Nephron (organoid): ENCODE data around the gene SMTN.
A peak's percentile ranks its signal among the peaks of the same experiment; 100 is the strongest.

Source experiments
- H3K27ac Mint-ChIP-seq, 3 experiments: 2 replicates each; pipeline ENCODE4 v1.8.0; 2020; ENCODE audit warnings: mixed read lengths in 3 of 3, mild to moderate bottlenecking in 2 of 3, moderate library complexity in 1 of 3
- H3K27me3 Mint-ChIP-seq: 2 replicates; pipeline ENCODE4 v1.8.0; 2021; ENCODE audit warnings: low read depth, mild to moderate bottlenecking, moderate library complexity, mixed read lengths
- H3K36me3 Mint-ChIP-seq: 2 replicates; pipeline ENCODE4 v1.8.0; 2020; ENCODE audit warnings: low read depth, mixed read lengths
- H3K4me1 Mint-ChIP-seq: 2 replicates; pipeline ENCODE4 v1.8.0; 2020; ENCODE audit warnings: mixed read lengths
- H3K4me3 Mint-ChIP-seq, 3 experiments: 2 replicates each; pipeline ENCODE4 v1.8.0; 2020; ENCODE audit warnings: mild to moderate bottlenecking in 3 of 3, mixed read lengths in 3 of 3, moderate library complexity in 2 of 3
- H3K9me3 Mint-ChIP-seq: 2 replicates; pipeline ENCODE4 v1.8.0; 2020; ENCODE audit warnings: mixed read lengths
- CTCF ChIP-seq, 3 experiments: fragments of 200-600 bp; sonication (generic); IDR thresholded peaks; one replicate each; pipeline ENCODE4 v1.5.0; 2021; ENCODE audit warnings: antibody characterized with exemption in 3 of 3; ENCODE audit not compliant: unreplicated experiment in 3 of 3

Gene SMTN

GRCh38 chr22:31122532-31123291 is 41.6 kb downstream of the SMTN start, which contains the start of gene INPP5J:
Gene INPP5J, plus strand, starts transcription at chr22:31122966. Its CDS starts 49 bp downstream, at chr22:31123015.
- Mint-ChIP-seq H3K27me3 (peaks cover 11% of the 10 kb centered on the region), H3K4me1 (peaks cover 22% of the 10 kb centered on the region), H3K27ac (peak within 1 kb of the TSS in 1 of 3 experiments; percentile 66), H3K36me3 (no peaks in the 10 kb centered on the region), H3K4me3 (peak within 1 kb of the TSS; percentile 65 to 79 (median 78)), H3K9me3 (no peaks in the 10 kb centered on the region)
- no peak for TF ChIP-seq CTCF (IDR thresholded peaks at IDR 0.05; ENCODE audit: unreplicated experiment in 3 of 3)

DNA sequence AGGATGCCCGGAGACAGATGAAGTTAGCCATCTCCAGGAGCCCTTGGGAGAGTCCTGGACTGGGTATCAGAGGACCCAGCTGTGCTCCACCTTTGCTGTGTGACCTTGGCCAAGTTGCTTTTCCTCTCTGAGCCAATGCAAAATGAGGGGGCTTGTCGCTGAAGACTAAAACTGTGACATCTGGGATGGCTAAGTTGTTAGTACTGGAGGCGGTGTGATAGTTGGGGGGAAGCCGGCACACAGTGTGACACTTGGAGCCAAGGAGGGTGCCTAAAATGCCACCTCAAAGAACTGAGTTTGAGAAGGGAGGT is 42.1 kb downstream of the SMTN start:
- H3K4me3 Mint-ChIP-seq: peak overlapping the region; percentile 55 to 79 (median 78)
- H3K4me1 Mint-ChIP-seq: peaks cover 21% of the 10 kb centered on the region

DNA sequence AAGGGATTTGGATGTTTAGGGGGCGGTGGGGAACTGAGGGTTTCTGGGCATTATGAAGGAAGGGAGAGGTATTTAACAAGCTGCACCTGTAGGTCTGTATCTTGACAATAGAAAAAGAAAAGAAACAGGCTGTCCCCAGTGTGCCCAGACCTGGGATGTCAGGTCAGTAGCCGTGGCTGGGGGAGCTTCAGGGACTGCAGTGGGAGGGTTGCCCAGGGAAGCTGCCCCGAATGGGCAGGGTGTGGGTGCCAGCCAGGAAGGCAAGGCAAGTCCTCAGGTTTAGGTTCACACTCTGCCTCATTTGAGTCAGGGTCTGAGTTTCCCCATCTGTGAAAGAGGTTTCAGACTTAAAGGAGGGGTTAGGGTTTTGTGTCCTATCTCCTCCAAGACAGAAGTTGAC is 43.2 kb downstream of the SMTN start:
- no peaks in the 10 kb centered on the region for H3K9me3 Mint-ChIP-seq
- H3K4me1 Mint-ChIP-seq: peaks cover 11% of the 10 kb centered on the region
- TF ChIP-seq CTCF (IDR thresholded peaks at IDR 0.05; ENCODE audit: unreplicated experiment in 3 of 3): no peak
- no peak overlapping the region for H3K27ac Mint-ChIP-seq
- peaks cover 8% of the 10 kb centered on the region for H3K27me3 Mint-ChIP-seq
- H3K4me3 Mint-ChIP-seq: peak overlapping the region; percentile 3 to 35 (median 6)
- no peaks in the 10 kb centered on the region for H3K36me3 Mint-ChIP-seq

More for the DNA sequence above, 42.1 kb downstream of the SMTN start:
- H3K27me3 Mint-ChIP-seq: peaks cover 11% of the 10 kb centered on the region
- no peak for TF ChIP-seq CTCF (IDR thresholded peaks at IDR 0.05; ENCODE audit: unreplicated experiment in 3 of 3)
- no peaks in the 10 kb centered on the region for H3K36me3 Mint-ChIP-seq
- H3K27ac Mint-ChIP-seq: peak overlapping the region in 1 of 3 experiments; percentile 66
- H3K9me3 Mint-ChIP-seq: no peaks in the 10 kb centered on the region

DNA sequence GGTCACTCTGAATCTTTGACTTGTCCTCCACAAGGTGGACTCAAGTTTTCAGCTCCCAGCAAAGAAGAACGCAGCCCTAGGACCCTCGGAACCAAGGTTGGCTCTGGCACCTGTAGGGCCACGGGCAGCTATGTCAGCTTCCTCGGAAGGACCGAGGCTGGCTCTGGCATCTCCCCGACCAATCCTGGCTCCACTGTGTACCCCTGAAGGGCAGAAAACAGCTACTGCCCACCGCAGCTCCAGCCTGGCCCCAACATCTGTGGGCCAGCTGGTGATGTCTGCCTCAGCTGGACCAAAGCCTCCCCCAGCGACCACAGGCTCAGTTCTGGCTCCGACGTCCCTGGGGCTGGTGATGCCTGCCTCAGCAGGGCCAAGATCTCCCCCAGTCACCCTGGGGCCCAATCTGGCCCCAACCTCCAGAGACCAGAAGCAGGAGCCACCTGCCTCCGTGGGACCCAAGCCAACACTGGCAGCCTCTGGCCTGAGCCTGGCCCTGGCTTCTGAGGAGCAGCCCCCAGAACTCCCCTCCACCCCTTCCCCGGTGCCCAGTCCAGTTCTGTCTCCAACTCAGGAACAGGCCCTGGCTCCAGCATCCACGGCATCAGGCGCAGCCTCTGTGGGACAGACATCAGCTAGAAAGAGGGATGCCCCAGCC is 43.8 kb downstream of the SMTN start:
- H3K27me3 Mint-ChIP-seq: peaks cover 8% of the 10 kb centered on the region
- no peaks in the 10 kb centered on the region for H3K9me3 Mint-ChIP-seq
- no peak overlapping the region for H3K27ac Mint-ChIP-seq
- TF ChIP-seq CTCF (IDR thresholded peaks at IDR 0.05; ENCODE audit: unreplicated experiment in 3 of 3): no peak
- peaks cover 7% of the 10 kb centered on the region for H3K4me1 Mint-ChIP-seq
- no peak overlapping the region for H3K4me3 Mint-ChIP-seq
- no peaks in the 10 kb centered on the region for H3K36me3 Mint-ChIP-seq

GRCh38 chr22:31125521-31126117 is 44.5 kb downstream of the SMTN start:
- H3K36me3 Mint-ChIP-seq: no peaks in the 10 kb centered on the region
- H3K4me1 Mint-ChIP-seq: no peaks in the 10 kb centered on the region
- H3K4me3 Mint-ChIP-seq: no peak overlapping the region
- no peaks in the 10 kb centered on the region for H3K9me3 Mint-ChIP-seq
- peaks cover 8% of the 10 kb centered on the region for H3K27me3 Mint-ChIP-seq
- H3K27ac Mint-ChIP-seq: no peak overlapping the region
- TF ChIP-seq CTCF (IDR thresholded peaks at IDR 0.05; ENCODE audit: unreplicated experiment in 3 of 3): no peak
